Measurements from ENCODE around the gene MORC4.
"Not testable (repeated sequence)": the region's sequence is repeated elsewhere in the genome, so short reads cannot be mapped to it uniquely, and the experiment has no call there.

MORC4 gene

DNA sequence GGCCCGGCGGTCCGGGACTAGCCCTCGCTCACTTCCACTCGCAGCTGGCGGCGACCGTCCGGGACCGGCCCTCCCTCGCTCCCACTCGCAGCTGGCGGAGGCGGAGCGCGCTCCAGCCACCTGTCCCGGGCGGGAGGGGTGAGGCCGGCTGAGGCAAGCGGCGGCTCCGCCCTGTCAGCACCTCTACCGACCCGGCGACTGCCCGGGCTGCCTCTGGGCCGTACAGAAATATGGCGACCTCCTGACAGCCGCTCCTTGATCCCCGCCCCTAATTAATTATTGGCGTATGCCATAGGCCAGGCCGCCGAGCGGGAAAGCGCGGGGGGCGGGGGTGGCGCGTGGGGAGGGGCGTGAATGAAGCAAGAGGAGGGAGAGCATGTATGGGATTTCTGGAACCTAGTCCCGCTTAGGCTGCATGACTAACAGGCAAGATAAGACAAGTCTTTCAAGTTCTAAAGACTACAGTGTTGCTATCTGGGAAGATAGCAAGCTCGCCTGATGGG, at the start of gene MORC4:
Gene MORC4, minus strand, starts transcription at position 200 of the 503 bp plus-strand sequence. CDS start 243 bp downstream, outside the sequence.
- peak; percentile 51 for DNase-seq

DNA sequence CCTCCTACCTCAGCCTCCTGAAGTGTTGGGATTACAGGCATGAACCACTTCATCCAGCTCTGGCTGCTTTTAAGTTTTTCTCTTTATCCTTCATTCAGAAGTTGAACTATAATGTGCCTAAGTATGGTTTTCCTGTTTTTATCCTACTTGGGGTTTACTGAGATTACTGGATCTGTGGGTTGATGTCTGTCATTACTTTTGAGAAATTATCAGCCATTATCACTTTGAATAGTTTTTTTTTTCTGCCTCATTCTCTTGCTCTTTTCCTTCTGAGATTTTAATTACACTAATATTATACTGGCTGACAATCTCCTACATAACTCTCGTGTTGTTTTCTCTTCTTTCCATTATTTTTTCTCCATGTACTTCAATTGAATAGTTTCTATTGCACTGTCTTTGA, 47.6 kb upstream of the MORC4 start:
- DNase-seq, result no peak

DNA sequence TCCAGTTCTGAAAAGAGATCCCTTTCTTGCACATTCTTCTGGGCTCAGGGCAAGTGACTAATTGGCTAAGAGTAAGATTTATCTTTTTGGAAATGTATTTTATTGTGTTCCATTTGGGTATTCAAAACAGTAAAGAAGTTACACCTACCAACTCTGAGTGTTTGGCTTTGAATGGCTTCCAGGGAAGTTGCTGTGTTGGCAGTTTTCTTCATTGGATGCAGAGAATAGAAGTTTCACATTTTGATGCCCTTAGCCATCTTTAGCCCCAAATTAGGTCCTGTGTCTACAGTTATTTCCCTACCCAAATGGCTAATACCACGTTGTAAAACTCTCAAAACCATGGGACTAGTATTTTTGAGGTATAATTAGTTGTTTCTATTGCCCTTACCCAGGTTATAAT, 29.7 kb upstream of the MORC4 start:
- DNase-seq, result no peak

DNA sequence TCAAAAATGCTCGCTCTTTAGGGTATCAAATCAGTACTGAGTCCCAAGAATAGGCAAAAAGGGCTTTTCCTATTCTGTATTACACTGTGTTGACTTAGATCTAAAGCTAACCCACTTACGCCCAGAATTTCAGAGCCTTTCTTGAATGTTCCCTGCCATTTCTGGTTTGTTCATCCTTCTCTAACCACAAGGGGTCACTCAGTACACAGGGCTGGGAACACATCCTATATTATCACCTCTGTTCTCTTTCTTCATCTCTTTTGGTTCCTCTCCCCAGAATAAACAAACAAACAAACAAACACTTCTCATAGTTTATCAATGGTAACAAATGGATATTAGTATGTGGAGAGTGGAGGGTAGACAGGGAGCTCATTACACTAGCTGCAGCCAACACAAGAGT, 25.5 kb upstream of the MORC4 start:
- DNase-seq, result no peak

DNA sequence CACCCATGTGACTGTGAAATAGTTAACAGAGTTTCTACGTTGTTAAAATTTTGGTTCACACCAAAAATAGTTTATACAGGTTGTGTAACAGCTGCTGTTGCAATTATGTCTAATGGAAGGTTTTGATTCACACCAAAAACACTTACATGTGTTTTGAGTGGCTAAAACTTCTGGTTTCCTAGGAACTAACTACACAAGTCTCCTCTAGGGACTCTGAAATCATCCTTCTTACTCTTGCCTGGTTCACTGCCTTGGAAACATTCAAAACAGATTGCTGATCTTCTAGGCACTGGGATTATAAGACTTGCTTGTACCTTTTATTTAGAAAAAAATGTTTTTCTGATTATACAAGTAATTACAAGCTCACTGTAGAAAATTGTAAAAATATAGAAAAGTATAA, 14.9 kb upstream of the MORC4 start:
- DNase-seq, result no peak

DNA sequence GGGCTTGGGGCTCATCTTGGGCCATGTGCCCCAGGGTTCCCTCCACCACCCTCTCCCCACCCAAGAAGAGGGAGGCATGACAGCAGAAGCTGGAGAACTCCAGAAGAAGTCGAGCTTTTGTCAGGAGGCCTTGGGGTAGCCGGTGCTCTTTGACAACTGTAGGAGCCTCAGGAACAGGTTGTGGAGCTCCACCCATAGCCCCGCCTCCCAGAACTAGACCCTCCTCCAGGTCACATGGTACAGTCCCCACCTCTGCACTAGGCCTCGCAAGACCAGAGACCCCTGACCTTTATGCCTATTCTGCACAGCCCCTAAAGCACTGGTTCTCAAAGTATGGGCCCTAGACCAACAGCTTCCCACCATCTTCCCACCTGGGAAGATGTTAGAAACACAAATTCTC, 8.0 kb upstream of the MORC4 start:
- no peak for DNase-seq

DNA sequence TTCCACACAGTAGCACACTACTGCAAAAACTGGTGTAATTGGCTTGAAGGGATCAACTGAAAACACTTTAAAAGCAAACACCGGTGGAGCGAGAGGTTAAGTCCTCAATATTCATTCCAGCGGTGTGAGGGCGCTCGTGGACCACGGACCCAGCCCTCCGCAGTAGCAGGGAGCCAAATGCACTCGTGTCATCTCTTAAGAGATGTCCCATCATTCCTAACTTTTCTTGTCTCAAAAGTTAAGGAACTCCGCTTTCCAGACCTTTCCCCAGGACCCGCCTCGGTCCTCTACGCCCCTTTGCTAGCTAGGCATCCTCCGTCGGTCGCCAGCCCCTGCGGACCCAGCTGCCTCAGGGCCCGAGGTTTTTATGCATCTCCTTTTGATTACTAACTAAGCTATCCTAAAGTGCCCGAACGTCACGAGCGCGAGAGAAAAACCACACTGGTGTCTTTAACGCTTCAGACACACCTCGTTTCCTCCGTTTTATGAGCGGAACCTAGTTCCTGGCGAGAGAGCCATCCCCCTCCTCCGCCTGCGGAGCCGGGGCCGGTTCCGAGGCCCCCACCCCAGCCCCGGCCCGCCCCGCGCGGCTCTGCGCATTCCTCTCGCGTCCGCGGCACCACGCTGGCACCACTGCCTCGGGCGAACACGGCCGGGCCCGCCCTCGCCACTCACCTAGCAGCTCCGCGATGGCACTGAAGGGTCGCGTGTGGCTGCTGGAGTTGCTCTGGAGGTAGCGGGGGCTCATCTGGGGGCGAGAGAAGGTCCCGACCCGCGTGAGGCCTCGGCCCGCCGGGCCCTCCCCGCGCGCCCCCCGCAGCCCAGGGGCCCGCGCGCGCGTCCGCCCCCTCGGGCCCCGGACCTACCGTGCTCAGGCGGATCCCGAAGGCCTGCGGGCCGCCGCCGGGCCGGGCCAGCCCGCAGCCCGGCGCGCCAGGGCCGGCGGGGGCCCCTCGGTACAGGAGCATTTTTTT, 723 bp downstream of the MORC4 start:
- DNase-seq, result peak; percentile 2

DNA sequence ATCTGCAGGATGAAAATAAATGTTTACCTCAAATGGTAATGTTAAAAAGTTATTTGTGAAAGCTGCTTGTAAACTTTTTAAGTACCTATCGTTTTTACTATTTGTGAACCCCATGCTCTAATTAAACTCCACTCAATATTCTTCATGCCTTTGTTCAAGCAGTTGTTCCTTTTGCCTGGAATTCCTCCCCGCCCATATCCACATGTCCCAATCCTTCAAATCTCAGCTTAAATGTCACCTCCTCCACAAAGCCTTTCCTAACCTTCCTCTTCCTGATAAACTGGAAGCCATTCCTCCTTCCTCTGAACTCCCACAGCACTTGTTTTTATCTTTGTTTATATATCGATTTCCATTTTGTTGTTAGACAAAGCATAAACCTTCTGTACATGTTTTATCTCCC, 2.4 kb downstream of the MORC4 start:
- DNase-seq, result no peak

DNA sequence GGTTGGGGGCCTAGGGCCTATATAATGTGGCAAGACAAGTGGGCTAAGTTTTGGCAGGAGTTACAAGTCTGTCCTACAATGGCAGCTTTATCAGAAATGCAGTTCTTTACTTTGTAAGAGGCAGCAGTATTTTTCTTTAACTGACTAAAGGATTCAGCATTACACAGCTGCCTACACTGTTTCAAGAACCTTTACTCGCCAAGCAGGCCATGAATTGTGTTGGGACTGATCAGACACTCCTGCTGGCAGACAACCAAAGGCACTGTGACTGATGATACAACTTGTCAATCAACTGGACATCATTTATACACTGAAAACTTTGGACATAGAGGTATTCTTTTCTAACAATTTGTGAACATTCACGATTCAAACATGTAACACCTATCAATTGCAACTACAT, 4.3 kb downstream of the MORC4 start:
- DNase-seq, result no peak

DNA sequence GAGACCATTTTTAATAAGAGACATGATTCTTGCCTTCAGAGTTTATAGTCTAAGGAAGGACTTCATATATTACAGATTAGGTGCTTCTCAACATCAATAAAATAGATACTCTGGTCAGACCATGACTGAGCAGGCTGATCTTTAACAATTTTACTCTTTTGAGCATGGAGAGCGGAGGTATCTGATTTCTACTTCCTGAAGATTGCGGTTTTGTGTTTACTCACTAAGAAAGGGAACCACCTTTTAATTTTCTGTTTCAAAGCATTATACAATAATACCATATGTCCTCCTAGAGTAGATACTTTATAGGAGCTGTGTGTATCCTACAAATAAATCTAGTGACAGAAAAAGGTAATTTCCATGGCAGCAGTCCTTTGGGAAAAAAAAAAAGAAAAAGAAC, 12.5 kb downstream of the MORC4 start:
- no peak for DNase-seq

DNA sequence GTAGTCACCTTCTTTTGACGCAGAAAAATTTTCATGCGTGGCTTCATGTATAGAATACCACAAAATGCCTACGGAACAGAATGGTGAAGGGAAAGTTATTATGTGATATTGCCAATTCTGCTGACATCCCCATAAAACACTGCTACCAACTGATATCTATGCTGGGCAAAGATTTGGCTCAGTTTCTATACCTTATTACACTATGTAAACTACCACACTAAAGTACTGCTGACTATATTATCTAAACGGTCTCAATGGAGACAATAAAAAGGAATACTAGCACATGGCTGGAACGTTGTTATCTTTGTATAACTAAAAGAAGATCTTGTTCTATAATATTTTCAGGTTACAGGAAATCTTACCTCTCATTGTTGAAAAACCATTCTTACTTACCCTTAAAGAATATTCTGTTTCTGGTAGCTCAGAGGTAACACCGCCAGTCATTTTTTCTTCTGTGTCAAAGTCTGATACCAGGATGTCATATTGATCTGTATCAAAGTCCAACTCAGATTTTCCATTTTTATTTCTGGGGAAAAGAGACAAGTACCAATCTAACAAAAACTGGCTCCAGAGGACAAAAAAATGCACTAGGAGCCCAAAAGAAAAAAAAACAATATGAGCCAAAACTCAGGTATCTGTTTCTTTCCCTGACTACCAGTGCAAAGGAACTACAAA, 18.9 kb downstream of the MORC4 start:
- no peak for DNase-seq

DNA sequence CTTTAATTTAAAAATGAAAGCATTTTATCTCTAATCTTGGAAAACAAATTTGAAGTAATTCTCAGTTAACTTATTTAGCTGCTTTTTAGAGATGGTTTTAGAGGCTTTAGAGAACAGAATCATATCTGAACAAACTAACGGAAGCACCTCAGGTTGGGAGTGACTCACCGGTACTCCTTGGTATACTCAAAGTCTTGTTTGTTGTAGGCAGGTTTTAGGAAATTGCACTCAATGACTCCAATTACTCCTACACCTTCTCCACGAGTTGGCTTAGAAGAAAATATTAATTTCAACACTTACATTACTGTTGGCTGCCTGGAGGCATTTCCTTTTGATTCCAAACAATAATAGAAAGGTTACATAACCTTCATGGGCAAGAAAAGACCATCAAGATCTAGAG, 23.6 kb downstream of the MORC4 start:
- no peak for DNase-seq

DNA sequence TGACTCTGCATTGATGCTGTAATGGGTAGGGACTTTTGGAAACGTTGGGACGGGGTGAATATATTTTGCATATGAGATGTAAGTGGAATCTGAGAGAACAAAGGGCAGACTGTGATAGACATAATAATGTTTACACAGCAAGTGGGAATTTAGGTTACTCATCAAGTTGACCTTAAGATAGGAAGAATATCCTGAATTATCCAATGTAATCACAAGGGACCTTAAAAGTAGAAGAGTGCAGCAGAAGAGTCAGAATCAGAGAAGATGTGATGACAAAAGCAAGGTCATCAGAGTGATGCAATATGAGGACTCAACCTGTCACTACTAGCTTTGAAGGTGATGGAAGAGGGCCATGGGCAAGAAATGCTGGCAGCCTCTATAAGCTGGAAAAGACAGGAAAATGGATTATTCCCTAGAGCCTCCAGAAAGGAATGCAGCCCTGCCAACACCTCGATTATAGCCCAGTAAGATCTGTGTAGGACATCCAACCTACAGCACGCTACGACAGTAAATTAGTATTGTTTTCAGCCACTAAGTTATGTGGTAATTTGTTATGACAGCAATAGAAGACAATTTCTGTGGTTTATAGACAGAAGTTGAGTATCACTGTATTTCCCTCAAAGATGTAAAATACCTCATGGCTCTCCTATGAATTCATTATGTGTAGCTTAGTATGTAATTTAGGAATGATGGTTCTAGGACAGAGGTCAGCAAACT, 26.4 kb downstream of the MORC4 start:
- DNase-seq, result no peak

DNA sequence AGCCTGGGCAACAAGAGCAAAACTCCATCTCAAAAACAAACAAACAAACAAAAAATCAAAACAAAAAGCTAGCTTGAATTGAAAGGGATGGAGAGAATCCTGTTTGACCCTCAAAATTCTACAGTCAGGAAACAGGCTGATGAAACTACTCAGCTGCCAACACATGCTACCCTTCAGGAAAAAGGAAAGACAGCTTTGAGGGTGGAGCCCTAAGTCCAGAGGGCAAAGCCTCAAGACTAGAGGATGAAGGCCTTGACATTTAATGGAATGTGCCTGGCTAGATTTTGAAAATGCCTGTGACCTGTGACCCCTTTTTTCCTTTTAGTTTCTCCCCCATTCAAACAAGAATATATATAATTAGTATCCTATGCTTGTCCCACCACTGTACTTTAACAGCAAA, 27.1 kb downstream of the MORC4 start:
- DNase-seq, result no peak

DNA sequence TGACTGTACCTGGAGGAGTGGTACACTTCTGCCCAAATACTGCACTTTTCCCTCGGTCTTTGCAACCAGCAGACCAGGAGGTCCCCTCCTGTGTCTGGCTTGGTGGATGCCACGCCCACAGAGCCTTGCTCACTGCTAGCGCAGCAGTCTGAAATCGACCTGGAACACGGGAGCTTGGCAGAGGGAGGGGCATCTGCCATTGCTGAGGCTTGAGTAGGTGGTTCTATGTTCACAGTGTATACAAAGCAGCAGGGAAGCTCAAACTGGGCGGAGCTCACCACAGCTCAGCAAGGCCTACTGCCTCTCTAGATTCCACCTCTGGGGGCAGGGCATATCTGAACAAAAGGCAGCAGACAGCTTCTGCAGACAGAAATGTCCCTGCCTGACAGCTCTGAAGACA, 33.5 kb downstream of the MORC4 start:
- DNase-seq, result not testable (repeated sequence)

DNA sequence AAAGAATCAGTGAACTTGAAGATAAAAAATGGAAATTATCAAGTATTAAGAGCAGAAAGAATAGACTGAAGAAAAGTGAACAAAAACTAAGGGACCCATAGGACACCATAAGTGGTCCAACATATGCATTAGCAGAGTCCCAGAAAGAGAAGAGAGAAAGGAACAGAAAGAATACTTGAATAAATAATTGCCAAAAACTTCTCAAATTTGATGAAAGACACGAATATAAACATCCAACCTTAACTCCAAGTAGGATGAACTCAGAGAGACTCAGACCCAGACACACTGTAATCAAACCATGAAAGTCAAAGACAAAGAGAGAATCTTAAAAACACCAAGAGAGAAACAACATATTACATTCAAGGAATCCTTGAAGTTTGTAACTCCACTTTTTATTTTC, 35.7 kb downstream of the MORC4 start:
- DNase-seq, result no peak

DNA sequence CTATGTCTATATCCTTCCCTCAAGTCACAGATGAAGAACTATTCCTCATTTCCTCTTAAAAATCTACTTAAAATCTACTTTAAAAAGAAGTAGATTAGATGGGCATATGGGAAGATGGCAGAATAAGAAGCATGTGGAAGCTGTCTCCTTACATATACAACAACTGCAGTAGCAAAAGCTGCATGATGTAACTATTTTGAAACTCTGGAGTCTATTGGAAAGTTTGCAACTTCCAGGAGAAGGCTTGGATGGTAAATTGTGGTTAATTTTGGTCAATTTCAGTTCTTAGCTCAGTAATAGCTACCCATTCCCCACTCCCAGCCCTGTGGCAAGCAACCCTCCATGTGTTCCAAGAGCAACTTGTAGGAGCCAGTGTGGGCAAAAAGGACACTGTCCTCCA, 36.9 kb downstream of the MORC4 start:
- DNase-seq, result no peak

DNA sequence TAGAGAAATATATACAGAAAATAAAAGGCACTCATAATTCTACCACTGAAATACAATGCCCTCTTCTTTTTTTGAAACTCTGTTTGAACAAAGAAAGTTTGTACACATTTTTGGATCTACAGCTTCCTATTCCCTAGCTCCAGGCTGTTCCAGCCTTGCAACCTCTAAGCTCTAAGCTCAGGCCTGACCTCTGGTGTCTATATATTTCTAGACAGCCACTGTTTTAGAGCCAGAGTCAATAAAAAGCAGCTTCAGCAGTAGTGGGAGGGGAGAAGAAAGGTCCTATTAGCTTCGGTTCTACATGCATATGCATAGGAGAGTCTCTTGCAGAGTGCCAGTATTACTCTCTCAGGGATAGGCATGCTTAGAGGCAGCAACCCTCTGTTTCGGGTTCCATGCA, 40.1 kb downstream of the MORC4 start:
- no peak for DNase-seq

DNA sequence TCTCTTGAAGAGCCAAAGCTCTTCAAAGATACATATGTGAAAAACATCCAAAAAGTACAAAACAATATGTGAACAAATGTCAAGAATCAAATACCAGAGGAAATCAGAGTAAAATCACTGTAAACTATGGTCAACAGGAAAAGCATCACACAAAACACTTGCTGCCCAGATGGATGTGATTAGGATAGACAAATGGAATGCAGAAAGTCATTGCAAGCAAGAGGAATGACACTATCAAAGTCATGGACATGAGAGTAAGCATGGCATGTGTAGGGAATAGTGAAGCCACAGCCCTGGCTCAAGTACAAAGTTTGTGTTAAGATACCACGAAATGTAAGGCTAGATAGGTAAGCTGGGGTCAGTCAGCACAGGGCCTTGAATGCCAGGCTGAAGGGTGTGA, 42.2 kb downstream of the MORC4 start:
- no peak for DNase-seq

DNA sequence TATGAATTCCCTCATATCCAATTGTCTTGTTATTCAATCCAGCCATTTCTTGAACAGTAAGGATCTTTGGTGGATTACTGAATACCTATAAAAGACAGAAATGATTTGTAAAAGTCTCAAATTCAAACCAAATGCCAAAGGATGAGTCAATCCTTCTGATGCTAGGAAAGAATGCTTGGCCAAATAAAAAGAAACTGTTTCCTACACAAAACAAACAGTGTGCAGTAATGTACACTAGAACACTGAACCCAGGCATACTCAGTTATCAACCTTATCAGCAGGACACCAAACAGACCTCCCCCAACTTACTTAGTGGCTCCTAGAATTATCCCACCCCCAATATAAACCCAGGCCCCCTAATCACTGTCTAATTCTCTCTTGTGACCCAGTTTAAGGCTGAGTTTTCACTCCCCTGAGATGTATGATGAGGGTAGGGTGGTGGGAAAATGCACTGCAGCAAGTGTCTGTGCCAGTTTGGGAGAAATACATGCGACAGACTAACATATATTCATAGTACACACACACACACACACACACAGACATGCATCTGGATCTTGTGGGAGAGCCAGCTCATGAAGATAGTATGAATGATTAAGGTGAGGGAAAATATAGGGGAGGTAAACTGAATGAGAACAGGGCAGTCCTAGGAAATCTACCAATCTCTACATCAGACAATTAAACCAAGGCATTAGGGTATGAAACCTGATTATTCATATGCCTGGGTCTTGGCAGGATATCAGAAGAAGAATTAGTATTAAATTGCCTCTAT, 44.8 kb downstream of the MORC4 start:
- no peak for DNase-seq

DNA sequence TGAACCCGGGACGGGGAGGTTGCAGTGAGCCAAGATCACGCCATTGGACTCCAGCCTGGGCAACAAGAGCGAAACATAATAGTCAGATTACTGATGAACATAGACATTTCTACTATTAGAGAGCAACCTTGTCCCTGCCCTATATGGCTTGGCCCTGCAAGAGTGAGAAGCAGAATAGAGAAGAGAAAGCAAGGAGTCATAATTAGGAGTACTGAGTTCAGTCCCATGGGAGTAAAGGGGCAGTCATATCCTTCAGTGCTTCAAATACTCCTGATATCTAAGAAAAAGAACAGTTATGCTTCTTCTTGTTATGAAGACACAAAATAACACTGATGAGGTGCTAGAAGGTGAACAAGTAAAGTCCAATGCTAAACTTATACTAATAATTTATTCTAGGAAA, 46.0 kb downstream of the MORC4 start:
- DNase-seq, result no peak

DNA sequence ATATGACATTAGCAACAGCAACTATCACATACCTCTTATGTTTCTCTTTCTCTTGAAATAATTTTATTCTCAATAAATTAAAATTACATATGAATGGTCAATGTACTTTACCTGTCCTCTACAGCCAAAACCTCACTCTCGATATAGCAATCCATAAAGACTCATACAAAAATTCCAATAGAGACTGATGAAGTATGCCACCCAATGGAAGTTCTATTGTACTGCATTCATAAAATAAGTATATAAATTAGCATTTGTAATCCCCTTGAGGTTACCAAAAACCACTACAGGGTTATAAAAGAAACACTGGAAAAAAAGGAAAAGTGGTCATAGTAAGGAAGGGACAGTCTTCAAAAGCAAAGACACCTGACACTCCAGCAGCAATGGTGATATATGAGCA, 47.0 kb downstream of the MORC4 start:
- DNase-seq, result no peak

DNA sequence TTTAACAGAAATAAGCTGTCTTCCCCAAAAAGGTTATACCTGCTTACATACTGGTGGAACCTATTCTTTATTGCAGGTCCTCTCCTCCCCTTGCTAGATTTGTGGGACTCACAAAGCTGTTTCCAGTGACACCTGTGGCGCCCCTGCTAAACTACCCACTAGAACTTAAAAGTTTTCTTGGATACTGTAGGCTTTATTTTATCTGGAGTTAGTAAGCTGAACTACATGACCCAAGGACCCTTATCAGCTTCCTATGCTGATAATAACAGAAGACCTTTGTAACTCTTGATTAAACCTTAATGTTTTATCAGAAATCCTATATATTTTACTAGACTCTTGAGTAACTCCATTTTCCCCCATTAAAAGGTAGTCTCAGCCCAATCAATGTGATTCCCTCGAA, 47.5 kb downstream of the MORC4 start:
- no peak for DNase-seq
